Measurements from ENCODE around the gene YPEL2. TPM values are rescaled to one million over a fixed set of nuclear protein-coding genes. Genes with fewer than 3 reads are reported as not detected.

Gene YPEL2
- total RNA-seq, 1 donor from 2014 or later = 21.9 TPM

DNA sequence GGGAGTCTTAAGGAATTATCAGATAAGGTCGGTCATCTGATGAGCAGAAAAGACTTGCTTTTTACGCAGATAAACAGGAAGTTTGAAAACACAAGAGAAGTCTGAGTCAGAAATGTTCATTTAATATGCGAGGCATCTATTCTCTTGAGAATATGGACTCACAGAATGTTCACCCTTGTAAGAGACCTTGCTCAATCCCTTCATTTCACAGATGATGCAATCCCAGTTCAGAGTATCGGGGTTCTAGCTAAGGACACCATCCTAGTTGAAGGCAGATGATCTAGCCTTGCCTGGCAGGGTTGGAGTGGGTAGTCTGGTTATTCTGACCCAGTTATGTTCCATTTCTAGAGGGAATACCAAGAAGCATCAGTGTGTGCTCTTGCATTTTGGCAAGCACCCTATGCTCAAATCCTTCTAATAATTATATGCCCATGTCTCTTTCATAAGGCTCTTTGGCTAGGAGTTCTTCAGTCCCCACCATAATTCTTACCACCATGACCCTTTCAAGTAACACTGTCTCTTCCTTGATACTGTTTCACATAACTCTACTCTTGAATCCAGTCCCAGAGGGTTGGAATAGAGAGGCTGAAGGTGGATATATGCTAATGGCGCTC, 42.5 kb downstream of the YPEL2 start:
- no peaks in the 10 kb centered on the region for H3K9me3 ChIP-seq (ENCODE audit: control insufficient read depth in 3 of 3, low read length in 3 of 3)
- H3K27ac ChIP-seq (ENCODE audit: low read depth, low read length) = peak overlapping the region; percentile 96
- H3K4me1 ChIP-seq (ENCODE audit: control insufficient read depth in 3 of 3, insufficient read depth in 3 of 3, low read length in 3 of 3) = peaks cover 92 to 97% (median 96%) of the 10 kb centered on the region in 3 donors
- H3K36me3 ChIP-seq (ENCODE audit: control insufficient read depth in 3 of 3, insufficient read depth in 3 of 3, low read length in 3 of 3) = no peaks in the 10 kb centered on the region
- peak overlapping the region in 1 of 3 donors; percentile 28 for H3K9ac ChIP-seq (ENCODE audit: low read depth in 1 of 3, low read length in 3 of 3)
- no peaks in the 10 kb centered on the region for H3K27me3 ChIP-seq (ENCODE audit: control insufficient read depth in 3 of 3, insufficient read depth in 3 of 3, low read length in 3 of 3)
- peak overlapping the region in 2 of 3 donors; percentile 7 to 37 for H3K4me3 ChIP-seq (ENCODE audit: low read length in 3 of 3)

DNA sequence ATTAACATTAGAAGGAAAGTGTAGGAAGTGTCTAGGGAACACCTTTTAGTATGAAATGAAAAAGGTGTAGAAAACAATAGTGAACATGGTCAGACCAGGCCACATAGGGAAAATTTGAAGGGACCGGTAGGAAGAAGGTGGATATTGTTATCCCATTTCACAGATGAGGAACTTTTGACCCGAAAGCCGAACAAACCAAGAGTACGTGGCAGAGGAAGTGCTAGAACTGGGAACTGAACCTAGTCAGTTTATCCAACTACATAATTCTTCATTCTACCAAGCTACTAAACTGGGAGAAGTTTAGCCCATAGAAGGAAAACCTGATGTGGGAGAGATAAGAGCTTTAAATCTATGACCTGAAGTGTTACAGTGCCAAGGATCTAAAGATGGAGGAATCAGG, 43.2 kb downstream of the YPEL2 start:
- peak overlapping the region; percentile 96 for H3K27ac ChIP-seq (ENCODE audit: low read depth, low read length)
- H3K9ac ChIP-seq (ENCODE audit: low read depth in 1 of 3, low read length in 3 of 3) = no peak overlapping the region
- H3K36me3 ChIP-seq (ENCODE audit: control insufficient read depth in 3 of 3, insufficient read depth in 3 of 3, low read length in 3 of 3) = no peaks in the 10 kb centered on the region
- H3K27me3 ChIP-seq (ENCODE audit: control insufficient read depth in 3 of 3, insufficient read depth in 3 of 3, low read length in 3 of 3) = no peaks in the 10 kb centered on the region
- H3K4me3 ChIP-seq (ENCODE audit: low read length in 3 of 3) = no peak overlapping the region
- H3K9me3 ChIP-seq (ENCODE audit: control insufficient read depth in 3 of 3, low read length in 3 of 3) = no peaks in the 10 kb centered on the region
- peaks cover 92 to 97% (median 96%) of the 10 kb centered on the region in 3 donors for H3K4me1 ChIP-seq (ENCODE audit: control insufficient read depth in 3 of 3, insufficient read depth in 3 of 3, low read length in 3 of 3)

DNA sequence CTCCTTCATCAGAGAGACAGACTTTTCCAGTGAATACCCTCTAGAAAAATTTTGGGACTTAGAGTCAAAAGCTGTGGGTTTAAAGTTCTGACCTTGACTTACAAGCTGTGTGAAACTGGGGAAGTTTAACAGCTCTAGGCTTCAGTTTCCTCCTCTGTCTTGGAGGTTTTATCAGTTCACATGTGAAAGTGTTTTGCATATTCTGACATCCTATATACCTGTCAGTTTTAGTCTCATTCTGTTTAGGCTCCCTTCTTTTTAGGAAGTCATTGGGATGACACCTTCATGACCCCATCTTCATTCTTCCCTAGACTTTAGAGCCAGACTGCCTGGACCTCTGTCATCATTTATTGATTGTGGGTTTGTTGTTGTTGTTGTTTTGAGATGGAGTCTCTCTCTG, 44.4 kb downstream of the YPEL2 start:
- H3K27ac ChIP-seq (ENCODE audit: low read depth, low read length) = peak overlapping the region; percentile 96
- H3K27me3 ChIP-seq (ENCODE audit: control insufficient read depth in 3 of 3, insufficient read depth in 3 of 3, low read length in 3 of 3) = no peaks in the 10 kb centered on the region
- no peak overlapping the region for H3K4me3 ChIP-seq (ENCODE audit: low read length in 3 of 3)
- H3K4me1 ChIP-seq (ENCODE audit: control insufficient read depth in 3 of 3, insufficient read depth in 3 of 3, low read length in 3 of 3) = peaks cover 92 to 99% (median 93%) of the 10 kb centered on the region in 3 donors
- H3K36me3 ChIP-seq (ENCODE audit: control insufficient read depth in 3 of 3, insufficient read depth in 3 of 3, low read length in 3 of 3) = no peaks in the 10 kb centered on the region
- H3K9ac ChIP-seq (ENCODE audit: low read depth in 1 of 3, low read length in 3 of 3) = no peak overlapping the region
- no peaks in the 10 kb centered on the region for H3K9me3 ChIP-seq (ENCODE audit: control insufficient read depth in 3 of 3, low read length in 3 of 3)

DNA sequence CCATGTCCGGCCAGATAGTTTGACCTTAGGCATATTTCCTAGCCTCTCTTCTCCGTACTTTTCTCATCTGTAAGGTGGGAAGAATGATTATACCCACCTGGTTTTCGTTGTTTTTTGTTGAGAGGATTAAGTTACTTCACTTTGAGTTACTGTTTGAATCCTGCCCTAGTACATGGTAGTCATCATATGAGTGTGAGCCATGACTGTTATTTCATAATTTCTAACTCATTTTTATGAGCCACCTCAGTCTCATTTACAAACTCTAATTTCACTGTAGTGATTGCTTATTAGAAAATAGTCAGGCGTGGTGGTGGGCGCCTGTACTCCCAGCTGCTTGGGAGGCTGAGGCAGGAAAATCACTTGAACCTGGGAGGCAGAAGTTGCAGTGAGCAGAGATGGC, 45.1 kb downstream of the YPEL2 start:
- Histone ChIP-seq H3K4me3 (ENCODE audit: low read length in 3 of 3) (no peak overlapping the region), H3K36me3 (ENCODE audit: control insufficient read depth in 3 of 3, insufficient read depth in 3 of 3, low read length in 3 of 3) (no peaks in the 10 kb centered on the region), H3K9ac (ENCODE audit: low read depth in 1 of 3, low read length in 3 of 3) (no peak overlapping the region), H3K27me3 (ENCODE audit: control insufficient read depth in 3 of 3, insufficient read depth in 3 of 3, low read length in 3 of 3) (no peaks in the 10 kb centered on the region), H3K4me1 (ENCODE audit: control insufficient read depth in 3 of 3, insufficient read depth in 3 of 3, low read length in 3 of 3) (peaks cover 92 to 99% (median 93%) of the 10 kb centered on the region in 3 donors), H3K27ac (ENCODE audit: low read depth, low read length) (peak overlapping the region; percentile 96), H3K9me3 (ENCODE audit: control insufficient read depth in 3 of 3, low read length in 3 of 3) (no peaks in the 10 kb centered on the region)

DNA sequence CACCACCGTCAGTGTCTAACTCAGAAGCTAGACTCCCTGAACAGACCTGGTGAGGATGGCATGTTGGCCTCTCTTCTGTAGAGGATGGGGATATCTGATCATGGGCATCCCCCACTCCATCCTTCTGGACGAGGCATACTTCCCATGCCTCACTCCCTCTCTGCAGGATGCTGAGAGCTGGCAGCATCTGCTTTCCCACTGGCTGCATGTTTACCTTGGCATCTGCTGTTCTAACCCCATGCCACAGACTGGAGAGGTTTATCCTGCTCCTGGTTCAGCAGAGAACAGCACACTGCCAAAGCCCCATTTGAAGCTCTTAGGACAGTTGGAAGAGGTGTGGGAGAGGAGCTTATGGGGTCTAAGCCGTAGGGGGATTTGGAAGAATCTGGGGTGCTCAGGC, 46.0 kb downstream of the YPEL2 start:
- Histone ChIP-seq H3K36me3 (ENCODE audit: control insufficient read depth in 3 of 3, insufficient read depth in 3 of 3, low read length in 3 of 3) (no peaks in the 10 kb centered on the region), H3K27me3 (ENCODE audit: control insufficient read depth in 3 of 3, insufficient read depth in 3 of 3, low read length in 3 of 3) (no peaks in the 10 kb centered on the region), H3K4me3 (ENCODE audit: low read length in 3 of 3) (peak overlapping the region in 1 of 3 donors; percentile 15), H3K9ac (ENCODE audit: low read depth in 1 of 3, low read length in 3 of 3) (peak overlapping the region; percentile 35 to 54 (median 45)), H3K27ac (ENCODE audit: low read depth, low read length) (peak overlapping the region; percentile 96), H3K4me1 (ENCODE audit: control insufficient read depth in 3 of 3, insufficient read depth in 3 of 3, low read length in 3 of 3) (peaks cover 92 to 99% (median 95%) of the 10 kb centered on the region in 3 donors), H3K9me3 (ENCODE audit: control insufficient read depth in 3 of 3, low read length in 3 of 3) (no peaks in the 10 kb centered on the region)

DNA sequence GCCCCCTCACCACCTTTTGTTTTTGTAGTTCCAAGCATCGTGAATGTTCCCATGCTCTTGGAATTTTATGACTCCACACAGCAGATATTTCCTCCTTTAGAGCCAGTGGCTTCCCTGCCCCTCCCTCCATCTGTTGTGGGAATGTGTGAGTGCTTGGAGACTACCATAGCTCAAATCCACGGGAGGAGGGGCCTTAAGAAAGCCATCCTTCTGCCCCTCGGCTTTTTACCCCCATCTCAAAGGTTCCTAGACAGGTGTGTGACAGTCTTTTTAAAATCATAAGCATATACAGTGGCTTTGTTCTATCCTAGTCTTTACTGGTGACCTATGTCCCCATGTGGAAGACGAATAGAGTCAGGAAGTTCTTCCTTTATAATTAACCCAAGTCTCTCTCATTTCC, 47.2 kb downstream of the YPEL2 start:
- Histone ChIP-seq H3K4me3 (ENCODE audit: low read length in 3 of 3) (peak overlapping the region in 2 of 3 donors; percentile 9 to 26), H3K27ac (ENCODE audit: low read depth, low read length) (peak overlapping the region; percentile 96), H3K27me3 (ENCODE audit: control insufficient read depth in 3 of 3, insufficient read depth in 3 of 3, low read length in 3 of 3) (no peaks in the 10 kb centered on the region), H3K4me1 (ENCODE audit: control insufficient read depth in 3 of 3, insufficient read depth in 3 of 3, low read length in 3 of 3) (peaks cover 80 to 86% (median 84%) of the 10 kb centered on the region in 3 donors), H3K36me3 (ENCODE audit: control insufficient read depth in 3 of 3, insufficient read depth in 3 of 3, low read length in 3 of 3) (no peaks in the 10 kb centered on the region), H3K9me3 (ENCODE audit: control insufficient read depth in 3 of 3, low read length in 3 of 3) (no peaks in the 10 kb centered on the region), H3K9ac (ENCODE audit: low read depth in 1 of 3, low read length in 3 of 3) (peak overlapping the region in 2 of 3 donors; percentile 6 to 46)

DNA sequence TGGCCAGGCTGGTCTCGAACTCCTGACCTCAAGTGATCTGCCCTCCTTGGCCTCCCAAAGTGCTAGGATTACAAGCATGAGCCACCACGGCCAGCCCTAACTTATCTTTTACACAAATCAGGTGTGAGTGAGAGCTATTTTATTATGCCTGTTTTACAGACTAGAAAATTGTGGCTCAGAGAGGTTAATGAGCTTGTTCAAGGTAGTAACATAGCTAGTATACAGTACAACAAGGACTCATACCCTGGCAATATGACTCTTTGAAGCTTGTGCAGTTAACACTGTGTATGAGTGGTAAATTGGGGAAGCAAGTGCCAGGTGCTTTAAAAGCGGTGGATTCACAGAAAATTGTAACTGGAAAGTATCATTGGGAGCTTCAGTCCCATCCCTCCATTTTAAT, 49.0 kb downstream of the YPEL2 start:
- Histone ChIP-seq H3K4me1 (ENCODE audit: control insufficient read depth in 3 of 3, insufficient read depth in 3 of 3, low read length in 3 of 3) (peaks cover 68 to 74% (median 72%) of the 10 kb centered on the region in 3 donors), H3K27me3 (ENCODE audit: control insufficient read depth in 3 of 3, insufficient read depth in 3 of 3, low read length in 3 of 3) (no peaks in the 10 kb centered on the region)

DNA sequence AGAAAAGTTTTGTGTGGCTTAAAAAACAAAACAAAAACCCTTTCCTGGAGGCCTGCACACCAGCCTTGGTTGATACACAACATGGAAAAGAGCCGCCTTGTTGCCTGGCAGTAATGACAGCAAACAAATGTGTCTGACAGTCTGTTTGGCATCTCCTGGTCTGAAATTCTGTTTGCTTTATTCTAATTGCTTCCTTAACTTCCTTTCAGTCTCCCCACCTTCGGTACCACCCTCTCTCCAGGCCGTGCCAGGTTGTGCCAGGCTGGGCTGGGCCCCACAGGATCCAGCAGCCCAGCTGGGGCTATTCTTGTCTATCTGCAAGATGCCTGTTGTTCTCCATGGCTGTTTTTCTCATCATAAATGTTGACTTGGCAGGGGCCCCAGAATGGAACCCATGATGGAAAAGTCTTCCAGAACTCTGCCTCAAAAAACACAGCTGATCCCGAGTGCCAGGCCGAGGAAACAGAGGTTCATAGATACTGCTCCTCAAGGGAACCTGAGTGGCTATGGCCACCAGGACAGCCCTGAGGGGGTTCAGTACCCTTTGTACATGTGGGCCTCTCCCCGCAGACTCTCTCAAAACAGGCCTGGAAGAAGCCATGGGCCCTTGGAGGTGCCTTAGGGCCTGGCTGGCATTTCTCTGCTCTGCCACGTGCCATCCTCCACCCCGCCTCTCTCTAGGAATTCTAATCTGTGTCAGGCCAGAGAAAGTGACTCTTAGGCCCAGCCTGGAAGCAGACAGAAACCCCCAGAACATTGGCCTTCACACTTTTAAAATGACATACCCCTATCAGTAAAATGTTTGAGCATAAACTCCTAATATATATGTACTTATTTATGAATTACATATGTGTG, 50.5 kb downstream of the YPEL2 start:
- Histone ChIP-seq H3K9me3 (ENCODE audit: control insufficient read depth in 3 of 3, low read length in 3 of 3) (no peaks in the 10 kb centered on the region), H3K36me3 (ENCODE audit: control insufficient read depth in 3 of 3, insufficient read depth in 3 of 3, low read length in 3 of 3) (no peaks in the 10 kb centered on the region), H3K27ac (ENCODE audit: low read depth, low read length) (peak overlapping the region; percentile 96), H3K27me3 (ENCODE audit: control insufficient read depth in 3 of 3, insufficient read depth in 3 of 3, low read length in 3 of 3) (no peaks in the 10 kb centered on the region), H3K4me1 (ENCODE audit: control insufficient read depth in 3 of 3, insufficient read depth in 3 of 3, low read length in 3 of 3) (peaks cover 62 to 69% (median 65%) of the 10 kb centered on the region in 3 donors), H3K4me3 (ENCODE audit: low read length in 3 of 3) (no peak overlapping the region), H3K9ac (ENCODE audit: low read depth in 1 of 3, low read length in 3 of 3) (peak overlapping the region; percentile 23 to 55 (median 24))

More for the DNA sequence above, 49.0 kb downstream of the YPEL2 start:
- Histone ChIP-seq H3K36me3 (ENCODE audit: control insufficient read depth in 3 of 3, insufficient read depth in 3 of 3, low read length in 3 of 3) (no peaks in the 10 kb centered on the region), H3K9ac (ENCODE audit: low read depth in 1 of 3, low read length in 3 of 3) (peak overlapping the region in 1 of 3 donors; percentile 57), H3K4me3 (ENCODE audit: low read length in 3 of 3) (no peak overlapping the region), H3K9me3 (ENCODE audit: control insufficient read depth in 3 of 3, low read length in 3 of 3) (no peaks in the 10 kb centered on the region), H3K27ac (ENCODE audit: low read depth, low read length) (peak overlapping the region; percentile 96)

DNA sequence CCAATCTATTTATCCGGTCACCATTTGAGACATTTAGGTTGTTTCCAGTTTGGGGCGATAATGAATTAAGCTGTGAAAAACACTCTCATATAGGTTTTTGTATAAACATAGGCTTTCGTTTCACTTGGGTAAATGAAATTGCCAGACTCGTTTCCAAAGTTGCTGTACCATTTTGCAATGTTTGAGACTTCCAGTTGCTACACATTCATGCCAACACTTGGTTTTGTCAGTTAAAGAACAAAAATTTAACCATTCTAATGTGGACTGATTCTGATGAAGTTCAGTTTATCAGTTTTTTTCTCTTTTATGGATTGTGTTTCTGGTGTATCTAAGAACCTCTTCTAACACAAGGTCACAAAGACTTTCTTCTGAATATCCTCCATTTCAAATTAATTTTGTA, 52.4 kb downstream of the YPEL2 start:
- Histone ChIP-seq H3K4me1 (ENCODE audit: control insufficient read depth in 3 of 3, insufficient read depth in 3 of 3, low read length in 3 of 3) (peaks cover 61 to 70% (median 66%) of the 10 kb centered on the region in 3 donors), H3K9me3 (ENCODE audit: control insufficient read depth in 3 of 3, low read length in 3 of 3) (no peaks in the 10 kb centered on the region), H3K27ac (ENCODE audit: low read depth, low read length) (no peak overlapping the region), H3K9ac (ENCODE audit: low read depth in 1 of 3, low read length in 3 of 3) (no peak overlapping the region), H3K4me3 (ENCODE audit: low read length in 3 of 3) (no peak overlapping the region), H3K36me3 (ENCODE audit: control insufficient read depth in 3 of 3, insufficient read depth in 3 of 3, low read length in 3 of 3) (peaks cover 0 to 8% (median 3%) of the 10 kb centered on the region in 3 donors), H3K27me3 (ENCODE audit: control insufficient read depth in 3 of 3, insufficient read depth in 3 of 3, low read length in 3 of 3) (no peaks in the 10 kb centered on the region)

All from skeletal muscle tissue (tissue), 4 donors.